A549 (cell line): Measurements from ENCODE around the gene DNAJB5. TPM values are rescaled to one million over a fixed set of nuclear protein-coding genes. Genes with fewer than 3 reads are reported as not detected.

Experiments
- ATAC-seq, 2 experiments: fragments of 200-7000 bp in 1 of 2; fragments of >200 bp in 1 of 2; cut with Nextera tagmentation in 1 of 2; cut with Tn5 transposase in 1 of 2; 3 replicates each; pipeline versions ENCODE4 v1.8.0 to v1.9.1; 2018 to 2020; ENCODE audit warnings: mild to moderate bottlenecking in 1 of 2, moderate library complexity in 1 of 2
- CTCF ChIA-PET: fragments of 300-600 bp; sonication (Branson Sonifier 250); formaldehyde crosslinking; extraction: SDS; loops from one replicate; lab custom pipeline; 2021; ENCODE audit warnings: antibody characterized with exemption, inconsistent platforms; lab: Yijun Ruan, JAX
- POLR2A ChIA-PET: fragments of 350-600 bp; formaldehyde crosslinking; extraction: SDS; loops from one replicate; lab custom pipeline; 2021; ENCODE audit warnings: antibody characterized with exemption, inconsistent platforms; lab: Yijun Ruan, JAX
- DNase-seq, 2 experiments: peaks; one replicate each; pipeline versions ENCODE4 v3.0.0 to v3.0.0-alpha.2; 2011 to 2016; ENCODE audit warnings: low read depth in 1 of 2, low spot score in 1 of 2
- FAIRE-seq: peaks from 2 replicates; lab custom pipeline; 2011; peaks lifted over from hg19 to GRCh38; lab: Jason Lieb, UNC
- H3K27ac ChIP-seq, 2 experiments: fragments of >200 bp; sonication (Bioruptor Twin); formaldehyde crosslinking; 3 replicates each; pipeline ENCODE4 v1.5.1; 2016 to 2017
- H3K4me1 ChIP-seq: fragments of >200 bp; sonication (Bioruptor Twin); formaldehyde crosslinking; 3 replicates; pipeline ENCODE4 v1.6.1; 2016
- H3K4me2 ChIP-seq: fragments of >200 bp; sonication (Bioruptor Twin); formaldehyde crosslinking; 3 replicates; pipeline ENCODE4 v1.6.1; 2016
- H3K4me3 ChIP-seq: fragments of >200 bp; sonication (Bioruptor Twin); formaldehyde crosslinking; 3 replicates; pipeline ENCODE4 v1.5.1; 2016
- H3K9me3 ChIP-seq: fragments of >200 bp; sonication (Bioruptor Twin); formaldehyde crosslinking; 3 replicates; pipeline ENCODE4 v1.6.1; 2016
- BCL3 ChIP-seq: fragments of >200 bp; sonication (Bioruptor Twin); formaldehyde crosslinking; IDR thresholded peaks from 3 replicates; pipeline ENCODE4 v1.6.1; 2016
- CBX8 ChIP-seq: fragments of 200-600 bp; sonication (generic); IDR thresholded peaks from 2 replicates; pipeline ENCODE4 v1.6.1; 2016
- CEBPB ChIP-seq, 2 experiments: fragments of >200 bp in 1 of 2; sonication (Bioruptor Twin) in 1 of 2; formaldehyde crosslinking in 1 of 2; IDR thresholded peaks; 2 replicates each; pipeline ENCODE4 v1.6.1; 2012 to 2016
- CHD4 ChIP-seq: fragments of 200-600 bp; sonication (generic); IDR thresholded peaks from 2 replicates; pipeline ENCODE4 v1.6.1; 2016; ENCODE audit warnings: antibody characterized with exemption, mild to moderate bottlenecking, borderline replicate concordance
- EHF ChIP-seq: fragments of 250-450 bp; sonication (Bioruptor Pico); IDR thresholded peaks from 2 replicates; pipeline ENCODE4 v1.5.0; 2020; ENCODE audit warnings: mild to moderate bottlenecking
- EHMT2 ChIP-seq: fragments of 200-600 bp; sonication (generic); IDR thresholded peaks from 2 replicates; pipeline ENCODE4 v1.6.1; 2016; ENCODE audit warnings: antibody characterized with exemption, low read depth, mild to moderate bottlenecking, moderate library complexity
- EP300 ChIP-seq, 2 experiments: fragments of >200 bp; sonication (Bioruptor Twin); formaldehyde crosslinking; IDR thresholded peaks; 2 replicates in 1 of 2; 3 replicates in 1 of 2; pipeline ENCODE4 v1.6.1; 2016 to 2017
- ESRRA ChIP-seq: fragments of 150-350 bp; IDR thresholded peaks from 2 replicates; pipeline ENCODE4 v1.6.1; 2014; ENCODE audit warnings: mild to moderate bottlenecking, low read length, borderline replicate concordance
- FOSL2 ChIP-seq, 2 experiments: fragments of 450-650 bp in 1 of 2; fragments of >200 bp in 1 of 2; sonication (Bioruptor Twin) in 1 of 2; formaldehyde crosslinking; IDR thresholded peaks; 2 replicates each; pipeline versions ENCODE4 v1.5.0 to v1.6.1; 2016 to 2020; ENCODE audit warnings: mild to moderate bottlenecking in 1 of 2, moderate library complexity in 1 of 2
- GATA3 ChIP-seq: IDR thresholded peaks from 2 replicates; pipeline ENCODE4 v1.6.1; 2012; ENCODE audit warnings: borderline replicate concordance
- HOXA7 ChIP-seq: fragments of 250-450 bp; sonication (Bioruptor Pico); IDR thresholded peaks from 2 replicates; pipeline ENCODE4 v1.5.0; 2020; ENCODE audit warnings: mild to moderate bottlenecking, moderate library complexity
- HOXB13 ChIP-seq: fragments of 250-450 bp; sonication (Bioruptor Pico); IDR thresholded peaks from 2 replicates; pipeline ENCODE4 v1.5.0; 2020; ENCODE audit warnings: low read depth, mild to moderate bottlenecking, moderate library complexity
- HOXB5 ChIP-seq: fragments of 250-450 bp; sonication (Bioruptor Pico); IDR thresholded peaks from 2 replicates; pipeline ENCODE4 v1.5.0; 2020; ENCODE audit warnings: mild to moderate bottlenecking, moderate library complexity
- JUN ChIP-seq, 2 experiments: fragments of >200 bp; sonication (Bioruptor Twin); formaldehyde crosslinking; IDR thresholded peaks; 2 replicates in 1 of 2; 3 replicates in 1 of 2; pipeline ENCODE4 v1.6.1; 2016 to 2017
- JUNB ChIP-seq: fragments of >200 bp; sonication (Bioruptor Twin); formaldehyde crosslinking; IDR thresholded peaks from 2 replicates; pipeline ENCODE4 v1.6.1; 2016
- KDM1A ChIP-seq: fragments of 200-600 bp; sonication (generic); IDR thresholded peaks from 2 replicates; pipeline ENCODE4 v1.6.1; 2016; ENCODE audit warnings: low read depth, mild to moderate bottlenecking
- KDM5A ChIP-seq: fragments of 200-600 bp; sonication (generic); IDR thresholded peaks from 2 replicates; pipeline ENCODE4 v1.6.1; 2016; ENCODE audit warnings: antibody characterized with exemption, mild to moderate bottlenecking
- MAX ChIP-seq: IDR thresholded peaks from 2 replicates; pipeline ENCODE4 v1.6.1; 2012
- MAZ ChIP-seq: fragments of 150-350 bp; IDR thresholded peaks from 2 replicates; pipeline ENCODE4 v1.6.1; 2014; ENCODE audit warnings: antibody characterized with exemption, low read depth, low read length, borderline replicate concordance
- NFE2L2 ChIP-seq: fragments of 150-350 bp; conservative IDR thresholded peaks from 2 replicates; pipeline ENCODE4 v1.6.1; 2014; ENCODE audit warnings: low read length
- NR3C1 ChIP-seq: fragments of >200 bp; sonication (Bioruptor Twin); formaldehyde crosslinking; IDR thresholded peaks from 3 replicates; pipeline ENCODE4 v1.6.1; 2017
- PHF8 ChIP-seq: fragments of 200-600 bp; sonication (generic); IDR thresholded peaks from 2 replicates; pipeline ENCODE4 v1.6.1; 2016; ENCODE audit warnings: low read depth, mild to moderate bottlenecking, antibody characterized with exemption, moderate library complexity, borderline replicate concordance
- POLR2A ChIP-seq: IDR thresholded peaks from 2 replicates; pipeline ENCODE4 v1.6.1; 2012; ENCODE audit warnings: mild to moderate bottlenecking, low read length
- POLR2AphosphoS2 ChIP-seq: conservative IDR thresholded peaks from 2 replicates; pipeline ENCODE4 v1.6.1; 2012; ENCODE audit warnings: low read length, improper control_type of control experiment, inconsistent platforms
- RAD21 ChIP-seq, 2 experiments: fragments of >200 bp in 1 of 2; sonication (Bioruptor Twin) in 1 of 2; formaldehyde crosslinking in 1 of 2; IDR thresholded peaks in 1 of 2; conservative IDR thresholded peaks in 1 of 2; 2 replicates in 1 of 2; 3 replicates in 1 of 2; pipeline ENCODE4 v1.6.1; 2012 to 2018; ENCODE audit warnings: inconsistent platforms in 1 of 2
- RCOR1 ChIP-seq: fragments of 150-350 bp; IDR thresholded peaks from 2 replicates; pipeline ENCODE4 v1.6.1; 2014; ENCODE audit warnings: antibody characterized with exemption, low read length, low read depth
- RFX5 ChIP-seq: fragments of 450-650 bp; IDR thresholded peaks from 2 replicates; pipeline ENCODE4 v1.7.1; 2014; ENCODE audit warnings: antibody characterized with exemption, mild to moderate bottlenecking, moderate library complexity
- RNF2 ChIP-seq: fragments of 200-600 bp; sonication (generic); IDR thresholded peaks from 2 replicates; pipeline ENCODE4 v1.6.1; 2016; ENCODE audit warnings: low read depth, mild to moderate bottlenecking, antibody characterized with exemption, moderate library complexity, borderline replicate concordance
- SREBF2 ChIP-seq: fragments of 450-650 bp; IDR thresholded peaks from 2 replicates; pipeline ENCODE4 v1.6.1; 2014; ENCODE audit warnings: mild to moderate bottlenecking, moderate library complexity
- TFCP2L1 ChIP-seq: fragments of 250-450 bp; sonication (Bioruptor Pico); IDR thresholded peaks from 2 replicates; pipeline ENCODE4 v1.5.0; 2021; ENCODE audit warnings: mild to moderate bottlenecking
- USF2 ChIP-seq: fragments of 450-650 bp; IDR thresholded peaks from 2 replicates; pipeline ENCODE4 v1.6.1; 2014; ENCODE audit warnings: antibody characterized with exemption
- ZC3H11A ChIP-seq: fragments of 450-650 bp; IDR thresholded peaks from 2 replicates; pipeline ENCODE4 v1.6.1; 2014; ENCODE audit warnings: antibody characterized with exemption, mild to moderate bottlenecking
- WGBS: methylation state at CpG from one replicate; pipeline ENCODE4 v1.1.6; 2017; ENCODE audit errors: missing lambda C conversion rate; 5-methylcytosine and 5-hydroxymethylcytosine counted together
- polyA plus RNA-seq, 4 experiments: library from polyadenylated mRNA; depleted of rRNA in 3 of 4; stranded (reverse); fragments of >200 nt; fragmentation: RNase III in 1 of 4; extraction: RNeasy Plus Mini Kit Qiagen cat#74134 plus additional on column Dnase treatment in 1 of 4; gene quantifications; 2 replicates in 3 of 4; 3 replicates in 1 of 4; pipeline ENCODE4 v1.2.3, GENCODE V29; 2011 to 2017

DNAJB5 gene
- polyA plus RNA-seq, 2 of the 4 experiments (the other 2 are of a cell fraction), result 0.72 to 4.4 TPM

GRCh38 chr9:35035851-35036701 lies 46.5 kb downstream of the DNAJB5 start:
- 94% methylated on average over 44 of the region's 48 CpGs for WGBS
- FAIRE-seq (no peak), DNase-seq (no peak), ATAC-seq (peak in 1 of 2 experiments; percentile 25; a peak in 2 of 6 replicates)
- Histone ChIP-seq H3K4me2 (no peak overlapping the region), H3K4me3 (no peak overlapping the region), H3K4me1 (no peaks in the 10 kb centered on the region), H3K9me3 (no peaks in the 10 kb centered on the region), H3K27ac (no peak overlapping the region)
- TF ChIP-seq FOSL2 (IDR thresholded peaks at IDR 0.05) (no peak), FOSL2 (CRISPR knock-in tag; IDR thresholded peaks at IDR 0.05) (no peak), POLR2AphosphoS2 (no peak), USF2 (no peak), GATA3 (no peak), RFX5 (no peak), PHF8 (no peak), ESRRA (no peak), CBX8 (no peak), EHF (CRISPR knock-in tag) (no peak), HOXA7 (no peak), NR3C1 (no peak), CHD4 (no peak), RCOR1 (no peak), MAZ (no peak), BCL3 (no peak), HOXB13 (no peak)
- CTCF ChIA-PET, result interaction anchor here (0.6 to 1.2 kb wide), 3 partner anchors 14 to 337 kb away, joined by 3 read pairs; no protein-coding TSS in a partner anchor
- POLR2A ChIA-PET, result interaction anchor here (0.8 kb wide), 1 partner anchor 37 kb away, joined by 3 read pairs; the partner anchor contains the start of gene VCP

GRCh38 chr9:35042081-35042604 lies 52.6 kb downstream of the DNAJB5 start:
- WGBS, result 85% methylated on average over 3 of the region's 3 CpGs
- Histone ChIP-seq H3K27ac (no peak overlapping the region), H3K4me3 (no peak overlapping the region), H3K4me1 (peaks cover 7% of the 10 kb centered on the region; the same call in 2 of the 3 replicates), H3K9me3 (no peaks in the 10 kb centered on the region), H3K4me2 (no peak overlapping the region)
- no peak for FAIRE-seq
- no peak for TF ChIP-seq KDM1A
- no peak for TF ChIP-seq RAD21 (conservative IDR thresholded peaks at IDR 0.05 in 1 of 2, IDR thresholded peaks at IDR 0.05 in 1 of 2)
- ChIA-PET CTCF (interaction anchor here (1.4 to 4.2 kb wide), 4 partner anchors 10 to 512 kb away, joined by 4 to 34 read pairs (median 13); no protein-coding TSS in a partner anchor), POLR2A (interaction anchor here (1.1 kb wide), 1 partner anchor 9 kb away, joined by 3 read pairs; no protein-coding TSS in a partner anchor)
- ATAC-seq, result peak in 1 of 2 experiments; percentile 6; a peak in 2 of 6 replicates
- DNase-seq, result no peak

GRCh38 chr9:35042891-35043545 lies 53.5 kb downstream of the DNAJB5 start:
- H3K9me3 ChIP-seq, result no peaks in the 10 kb centered on the region
- no peak overlapping the region for H3K4me2 ChIP-seq
- ATAC-seq, result peak; percentile 5; a peak in 2 of 6 replicates
- H3K4me3 ChIP-seq, result no peak overlapping the region
- TF ChIP-seq POLR2A (no peak), FOSL2 (IDR thresholded peaks at IDR 0.05) (no peak), FOSL2 (CRISPR knock-in tag; IDR thresholded peaks at IDR 0.05) (no peak), TFCP2L1 (CRISPR knock-in tag) (no peak), EHMT2 (no peak), KDM5A (no peak), HOXB5 (CRISPR knock-in tag) (no peak), HOXA7 (no peak), JUN (IDR thresholded peaks at IDR 0.05) (no peak), ESRRA (no peak), RAD21 (conservative IDR thresholded peaks at IDR 0.05 in 1 of 2, IDR thresholded peaks at IDR 0.05 in 1 of 2) (no peak), NFE2L2 (no peak), ZC3H11A (no peak), CEBPB (IDR thresholded peaks at IDR 0.05) (no peak), MAZ (no peak), MAX (no peak), RNF2 (no peak), JUNB (no peak), SREBF2 (no peak), EP300 (IDR thresholded peaks at IDR 0.05) (no peak)
- TF ChIP-seq, all 56 proteins: peak for 0
- ChIA-PET POLR2A (no interaction called here), CTCF (interaction anchor here (0.7 to 4.2 kb wide), 7 partner anchors 9 to 511 kb away, joined by 3 to 34 read pairs (median 7); partner anchors contain the start of gene VCP)
- Histone ChIP-seq H3K4me1 (peaks cover 7% of the 10 kb centered on the region; the same call in 2 of the 3 replicates), H3K27ac (no peak overlapping the region)
- DNase-seq (no peak), FAIRE-seq (no peak)
- WGBS, result 91% methylated on average over 6 of the region's 6 CpGs
